SK-N-MC (cell line): ENCODE measurements around the gene SULT1A2.

Source experiments
- EZH2 ChIP-seq: fragments of 200-600 bp; sonication (generic); IDR thresholded peaks from one replicate; pipeline ENCODE4 v1.6.1; 2017; ENCODE audit warnings: antibody characterized with exemption
- POLR2AphosphoS5 ChIP-seq: IDR thresholded peaks from 2 replicates; pipeline ENCODE4 v1.6.1; 2012; ENCODE audit warnings: mild to moderate bottlenecking, low read depth, low read length, borderline replicate concordance

- TF ChIP-seq EZH2 (no peak), POLR2AphosphoS5 (no peak)
Measured at GRCh38 chr16:28558456-28558855, 38.4 kb downstream of the SULT1A2 start.
